Ovary (tissue), 9 donors: ENCODE measurements around the gene TSPAN4. TPM values are rescaled to one million over a fixed set of nuclear protein-coding genes. Genes with fewer than 3 reads are reported as not detected.

Source experiments
- DNase-seq, 5 donors: peaks; one replicate each; pipeline ENCODE4 v3.0.0-alpha.2; 2019 to 2020
- H3K27ac ChIP-seq, 2 donors: fragments of 200-600 bp; one replicate each; pipeline versions ENCODE4 v1.5.1 to v1.8.0; 2019 to 2022
- H3K27me3 ChIP-seq: fragments of 200-600 bp; one replicate; pipeline ENCODE4 v1.8.0; 2022
- H3K36me3 ChIP-seq: fragments of 200-600 bp; sonication (generic); one replicate; pipeline ENCODE4 v1.5.1; 2019
- H3K4me1 ChIP-seq: one replicate; pipeline ENCODE4 v1.8.1; 2013; ENCODE audit warnings: mild to moderate bottlenecking, moderate library complexity; ENCODE audit not compliant: insufficient read depth
- H3K4me3 ChIP-seq: fragments of 200-600 bp; sonication (generic); one replicate; pipeline ENCODE4 v1.5.1; 2017
- H3K9me3 ChIP-seq, 2 donors: fragments of 200-600 bp in 1 of 2; sonication (generic) in 1 of 2; one replicate each; pipeline versions ENCODE4 v1.5.1 to v1.8.1; 2013 to 2019; ENCODE audit warnings: mild to moderate bottlenecking in 1 of 2, moderate library complexity in 1 of 2
- EP300 ChIP-seq: sonication (generic); formaldehyde crosslinking; IDR thresholded peaks from one replicate; pipeline ENCODE4 v1.6.1; 2017; ENCODE audit warnings: antibody characterized with exemption
- POLR2A ChIP-seq: fragments of 450-650 bp; IDR thresholded peaks from one replicate; pipeline ENCODE4 v1.6.1; 2017; ENCODE audit warnings: antibody characterized with exemption, mild to moderate bottlenecking, moderate library complexity
- WGBS, 3 donors: extraction: QIAGEN DNeasy Blood & Tissue Kit in 1 of 3; methylation state at CpG; one replicate each; pipeline versions ENCODE4 v1.1.5 to v1.1.7; 2013 to 2017; 5-methylcytosine and 5-hydroxymethylcytosine counted together
- intact Hi-C, 4 donors: fragments of 100-400 bp; cut with DNase I; formaldehyde crosslinking; loops; one replicate each; pipeline versions ENCODE4 v1.11.0 to v1.15.1; 2022 to 2023
- polyA plus RNA-seq, 2 donors: library from polyadenylated mRNA; stranded (reverse); fragments of 200-250 nt in 1 of 2; fragments of 350-450 nt in 1 of 2; fragmentation: Illumina TruSeq in 1 of 2; extraction: RNeasy Lipid Tissue Mini Kit (QIAGEN cat#74804) in 1 of 2; gene quantifications; one replicate each; pipeline ENCODE4 v1.2.3, GENCODE V29; 2013 to 2014
- total RNA-seq, 7 donors: library from RNA; depleted of rRNA in 2 of 7; stranded (reverse); fragments of >200 nt in 2 of 7; fragmentation: NEBNext Ultra II Directional in 3 of 7; extraction: Animal tissue kit (Norgen Biotek cat#: 25700) in 3 of 7; gene quantifications; one replicate each; pipeline versions ENCODE4 v1.1.0 to v1.2.4, GENCODE V29; 2016 to 2023
- TF ChIP-seq, protein P1 (sequence below), 3 donors: fragments of 450-650 bp in 2 of 3; fragments of 200-600 bp in 1 of 3; IDR thresholded peaks; one replicate each; pipeline versions ENCODE4 v1.5.1 to v1.8.0; 2016 to 2022; ENCODE audit warnings: antibody characterized with exemption in 3 of 3, mild to moderate bottlenecking in 1 of 3
- donor health status: DM: no; HTN: no; CAD: no; lungs with moderate emphysema.
- donor health status: DM: no; HTN: no; CAD: no.
- donor health status: Bipolar disorder and iron deficiency.
- donor health status: DM: yes; HTN: yes; CAD: no.
- donor health status: DM: no; HTN: no; CAD: no.
- donor health status: DM: yes; HTN: yes; CAD: no.

Gene TSPAN4
- total and polyA plus RNA-seq, 9 donors = 6.4 to 124 (median 89.7) TPM

GRCh38 chr11:868394-868793, 25.7 kb downstream of the TSPAN4 start:
- DNase-seq = no peak
- no peak for TF ChIP-seq EP300
- Histone ChIP-seq H3K4me1 (peaks cover 1% of the 10 kb centered on the region), H3K4me3 (no peak overlapping the region), H3K27ac (no peak overlapping the region), H3K9me3 (no peaks in the 10 kb centered on the region), H3K36me3 (no peaks in the 10 kb centered on the region), H3K27me3 (no peaks in the 10 kb centered on the region)
- intact Hi-C loops = no loop called here
- WGBS, 3 donors = 85 to 88% (median 86%) methylated on average over 17 of the region's 17 CpGs

GRCh38 chr11:868802-869201, 26.1 kb downstream of the TSPAN4 start:
- H3K36me3 ChIP-seq = no peaks in the 10 kb centered on the region

GRCh38 chr11:869399-870126, 26.9 kb downstream of the TSPAN4 start:
- TF ChIP-seq POLR2A (no peak), EP300 (no peak)
- TF ChIP-seq, protein P1, sequence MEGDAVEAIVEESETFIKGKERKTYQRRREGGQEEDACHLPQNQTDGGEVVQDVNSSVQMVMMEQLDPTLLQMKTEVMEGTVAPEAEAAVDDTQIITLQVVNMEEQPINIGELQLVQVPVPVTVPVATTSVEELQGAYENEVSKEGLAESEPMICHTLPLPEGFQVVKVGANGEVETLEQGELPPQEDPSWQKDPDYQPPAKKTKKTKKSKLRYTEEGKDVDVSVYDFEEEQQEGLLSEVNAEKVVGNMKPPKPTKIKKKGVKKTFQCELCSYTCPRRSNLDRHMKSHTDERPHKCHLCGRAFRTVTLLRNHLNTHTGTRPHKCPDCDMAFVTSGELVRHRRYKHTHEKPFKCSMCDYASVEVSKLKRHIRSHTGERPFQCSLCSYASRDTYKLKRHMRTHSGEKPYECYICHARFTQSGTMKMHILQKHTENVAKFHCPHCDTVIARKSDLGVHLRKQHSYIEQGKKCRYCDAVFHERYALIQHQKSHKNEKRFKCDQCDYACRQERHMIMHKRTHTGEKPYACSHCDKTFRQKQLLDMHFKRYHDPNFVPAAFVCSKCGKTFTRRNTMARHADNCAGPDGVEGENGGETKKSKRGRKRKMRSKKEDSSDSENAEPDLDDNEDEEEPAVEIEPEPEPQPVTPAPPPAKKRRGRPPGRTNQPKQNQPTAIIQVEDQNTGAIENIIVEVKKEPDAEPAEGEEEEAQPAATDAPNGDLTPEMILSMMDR (IDR thresholded peaks at IDR 0.05) = no peak
- Histone ChIP-seq H3K9me3 (no peaks in the 10 kb centered on the region), H3K4me1 (peaks cover 6% of the 10 kb centered on the region), H3K27me3 (no peaks in the 10 kb centered on the region), H3K4me3 (no peak overlapping the region), H3K27ac (no peak overlapping the region), H3K36me3 (no peaks in the 10 kb centered on the region)
- 74 to 82% (median 81%) methylated on average over 16 to 25 of the region's 25 CpGs for WGBS, 3 donors
- no peak for DNase-seq
- intact Hi-C loops = no loop called here

More at GRCh38 chr11:868802-869201, 26.1 kb downstream of the TSPAN4 start:
- 79 to 81% (median 81%) methylated on average over 12 of the region's 12 CpGs for WGBS, 3 donors
- Histone ChIP-seq H3K4me1 (peaks cover 5% of the 10 kb centered on the region), H3K27me3 (no peaks in the 10 kb centered on the region), H3K9me3 (no peaks in the 10 kb centered on the region), H3K4me3 (no peak overlapping the region), H3K27ac (no peak overlapping the region)
- intact Hi-C loops = no loop called here
- no peak for DNase-seq
- TF ChIP-seq, protein P1 (IDR thresholded peaks at IDR 0.05) = no peak
- TF ChIP-seq EP300 (no peak), POLR2A (no peak)

DNA sequence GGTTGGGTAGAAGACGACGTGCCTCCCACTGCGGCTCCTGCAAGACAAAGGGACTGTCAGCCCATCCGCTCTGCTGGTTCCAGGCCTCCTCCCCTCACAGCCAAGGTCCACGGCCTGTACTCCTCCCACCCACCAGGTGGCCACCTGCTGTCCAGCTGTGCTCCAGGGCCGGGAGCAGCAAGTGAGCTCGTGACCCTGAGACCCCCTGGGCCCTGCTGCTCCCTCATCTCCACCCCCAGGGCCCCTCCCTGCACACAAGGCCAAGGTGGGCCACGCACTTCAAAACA, 27.4 kb downstream of the TSPAN4 start:
- H3K27me3 ChIP-seq = no peaks in the 10 kb centered on the region
- H3K27ac ChIP-seq = no peak overlapping the region
- H3K9me3 ChIP-seq = no peaks in the 10 kb centered on the region
- peaks cover 6% of the 10 kb centered on the region for H3K4me1 ChIP-seq
- 39 to 61% (median 46%) methylated on average over 6 to 8 of the region's 8 CpGs for WGBS, 3 donors
- H3K36me3 ChIP-seq = no peaks in the 10 kb centered on the region
- H3K4me3 ChIP-seq = no peak overlapping the region
- TF ChIP-seq POLR2A (no peak), EP300 (no peak)
- TF ChIP-seq, protein P1 (IDR thresholded peaks at IDR 0.05) = no peak
- intact Hi-C loops = no loop called here
- DNase-seq = no peak

DNA sequence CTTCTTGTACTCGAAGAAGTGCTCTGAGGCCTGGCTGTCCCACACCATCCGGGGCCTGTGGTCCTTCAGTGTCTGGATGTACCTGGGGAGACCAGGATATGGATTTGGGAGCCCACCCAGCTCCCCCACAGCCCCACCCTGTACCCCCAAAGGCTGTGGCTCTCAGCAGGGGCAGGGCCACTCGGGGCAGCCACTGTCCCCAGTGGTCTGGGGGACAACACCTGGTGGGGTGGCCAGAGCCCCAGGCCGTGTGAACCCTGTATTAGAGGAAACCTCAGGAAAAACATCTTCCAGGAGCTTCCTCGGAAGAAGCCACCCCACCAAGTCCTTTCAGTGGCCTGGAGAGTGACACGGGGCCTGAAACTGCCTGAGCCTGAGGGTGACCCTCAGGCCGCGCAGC, 27.8 kb downstream of the TSPAN4 start:
- Histone ChIP-seq H3K36me3 (no peaks in the 10 kb centered on the region), H3K27ac (no peak overlapping the region), H3K4me3 (no peak overlapping the region), H3K27me3 (no peaks in the 10 kb centered on the region), H3K9me3 (no peaks in the 10 kb centered on the region), H3K4me1 (peaks cover 6% of the 10 kb centered on the region)
- DNase-seq = no peak
- TF ChIP-seq, protein P1 (IDR thresholded peaks at IDR 0.05) = no peak
- TF ChIP-seq EP300 = no peak
- TF ChIP-seq POLR2A = no peak
- 70 to 77% (median 77%) methylated on average over 7 to 8 of the region's 8 CpGs for WGBS, 3 donors
- intact Hi-C loops = no loop called here
